PC-3 (cell line): Measurements from ENCODE around the gene SH3RF3. TPM values are rescaled to one million over a fixed set of nuclear protein-coding genes. Genes with fewer than 3 reads are reported as not detected.

Experiments used
- ATAC-seq: fragments of 200-7000 bp; cut with Tn5 transposase; 2 replicates; pipeline ENCODE4 v1.9.1; 2020; ENCODE audit warnings: mild to moderate bottlenecking, moderate library complexity
- BruUV-seq: library from RNA; stranded (reverse); fragments of 400-500 nt; replicated peaks from 2 replicates; lab custom pipeline; 2021; lab: Mats Ljungman, UMichigan
- CTCF ChIA-PET: fragments of 300-600 bp; sonication (Branson Sonifier 250); formaldehyde crosslinking; loops from one replicate; lab custom pipeline; 2022; ENCODE audit warnings: antibody characterized with exemption; lab: Charles Lee
- POLR2A ChIA-PET: fragments of 300-600 bp; sonication (Branson Sonifier 250); formaldehyde crosslinking; loops from one replicate; lab custom pipeline; 2022; ENCODE audit warnings: antibody characterized with exemption; ENCODE audit not compliant: unreplicated experiment; lab: Charles Lee
- DNase-seq: peaks from one replicate; pipeline ENCODE4 v3.0.0-alpha.2; 2015
- H2AFZ ChIP-seq: fragments of 300-600 bp; sonication (generic); 2 replicates; pipeline ENCODE4 v1.6.0; 2016; ENCODE audit warnings: antibody characterized with exemption, low read length
- H3F3A ChIP-seq: fragments of 300-600 bp; sonication (generic); one replicate; pipeline ENCODE4 v1.6.0; 2017; ENCODE audit warnings: antibody characterized with exemption, low read length, control low read depth, mild to moderate bottlenecking; ENCODE audit not compliant: unreplicated experiment
- H3K27ac ChIP-seq: fragments of 300-600 bp; sonication (generic); 2 replicates; pipeline ENCODE4 v1.5.1; 2016; ENCODE audit warnings: mild to moderate bottlenecking, low read length
- H3K27me3 ChIP-seq: fragments of 300-600 bp; sonication (generic); 2 replicates; pipeline ENCODE4 v1.6.1; 2016; ENCODE audit warnings: low read length, mixed read lengths
- H3K36me3 ChIP-seq: fragments of 300-600 bp; sonication (generic); 2 replicates; pipeline ENCODE4 v1.6.1; 2016; ENCODE audit warnings: low read depth, mixed run types, low read length, mixed read lengths
- H3K4me1 ChIP-seq: fragments of 300-600 bp; sonication (generic); 2 replicates; pipeline ENCODE4 v1.5.1; 2016; ENCODE audit warnings: low read length; ENCODE audit not compliant: insufficient read depth
- H3K4me2 ChIP-seq: fragments of 300-600 bp; sonication (generic); 2 replicates; pipeline ENCODE4 v1.6.0; 2016; ENCODE audit warnings: low read length
- H3K4me3 ChIP-seq: fragments of 300-600 bp; sonication (generic); 2 replicates; pipeline ENCODE4 v1.5.1; 2016; ENCODE audit warnings: mild to moderate bottlenecking, low read length, mixed read lengths
- H3K79me2 ChIP-seq: fragments of 300-600 bp; sonication (generic); 2 replicates; pipeline ENCODE4 v1.6.1; 2017; ENCODE audit warnings: low read length, mixed read lengths
- H3K9ac ChIP-seq: fragments of 300-600 bp; sonication (generic); 2 replicates; pipeline ENCODE4 v1.6.0; 2016; ENCODE audit warnings: mild to moderate bottlenecking, low read length
- H3K9me2 ChIP-seq: fragments of 300-600 bp; sonication (generic); replicated peaks from 2 replicates; pipeline ENCODE4 v1.6.1; 2016; ENCODE audit warnings: mixed run types, low read length, mixed read lengths
- H3K9me3 ChIP-seq: fragments of 300-600 bp; sonication (generic); 2 replicates; pipeline ENCODE4 v1.6.1; 2016; ENCODE audit warnings: low read length, mixed read lengths
- H4K20me1 ChIP-seq: fragments of 300-600 bp; sonication (generic); 2 replicates; pipeline ENCODE4 v1.6.1; 2016; ENCODE audit warnings: low read length, mixed read lengths
- CTCF ChIP-seq: fragments of 300-600 bp; sonication (generic); conservative IDR thresholded peaks from 2 replicates; pipeline ENCODE4 v1.5.1; 2017; ENCODE audit warnings: antibody characterized with exemption, low read depth, mild to moderate bottlenecking, low read length
- EZH2 ChIP-seq: fragments of 300-600 bp; sonication (generic); IDR thresholded peaks from one replicate; pipeline ENCODE4 v1.6.1; 2017; ENCODE audit warnings: antibody characterized with exemption, mild to moderate bottlenecking, low read length; ENCODE audit not compliant: unreplicated experiment
- EZH2phosphoT487 ChIP-seq: fragments of 300-600 bp; sonication (generic); IDR thresholded peaks from 2 replicates; pipeline ENCODE4 v1.6.1; 2018; ENCODE audit warnings: mild to moderate bottlenecking, antibody characterized with exemption, low read length, borderline replicate concordance
- intact Hi-C: fragments of 100-400 bp; cut with micrococcal nuclease; formaldehyde crosslinking; loops from 2 replicates; pipeline ENCODE4 v1.9.0; 2023
- total RNA-seq: library from RNA; depleted of rRNA; stranded (reverse); fragments of >200 nt; gene quantifications from 2 replicates; pipeline ENCODE4 v1.2.3, GENCODE V29; 2014

Gene SH3RF3
- total RNA-seq, 1 experiment from 2014 or later: 11.7 TPM

GRCh38 chr2:109387778-109388469 is 258.9 kb downstream of the SH3RF3 start:
- Histone ChIP-seq H2AFZ (no peak overlapping the region), H3K9me2 (no peaks in the 10 kb centered on the region), H3K4me1 (peaks cover 4% of the 10 kb centered on the region; the same call in 1 of the 2 replicates), H3K9me3 (no peaks in the 10 kb centered on the region), H3K79me2 (no peaks in the 10 kb centered on the region), H4K20me1 (no peaks in the 10 kb centered on the region), H3K36me3 (no peaks in the 10 kb centered on the region), H3K27me3 (no peaks in the 10 kb centered on the region), H3K9ac (no peak overlapping the region), H3K4me3 (no peak overlapping the region), H3F3A (no peaks in the 10 kb centered on the region), H3K27ac (no peak overlapping the region), H3K4me2 (no peak overlapping the region)
- intact Hi-C loops: no loop called here
- TF ChIP-seq EZH2phosphoT487 (no peak), EZH2 (no peak), CTCF (no peak)
- no TSS peak for BruUV-seq
- ChIA-PET CTCF (no interaction called here), POLR2A (no interaction called here)
- no peak for ATAC-seq
- no peak for DNase-seq

- Histone ChIP-seq H3F3A (no peaks in the 10 kb centered on the region), H3K79me2 (no peaks in the 10 kb centered on the region), H3K9me3 (no peaks in the 10 kb centered on the region), H3K4me2 (no peak overlapping the region), H2AFZ (no peak overlapping the region), H3K36me3 (no peaks in the 10 kb centered on the region), H3K27me3 (no peaks in the 10 kb centered on the region), H3K9ac (no peak overlapping the region), H3K4me3 (no peak overlapping the region), H3K4me1 (no peaks in the 10 kb centered on the region), H3K27ac (no peak overlapping the region), H4K20me1 (no peaks in the 10 kb centered on the region), H3K9me2 (no peaks in the 10 kb centered on the region)
- POLR2A ChIA-PET: no interaction called here
- CTCF ChIA-PET: no interaction called here
- no peak for DNase-seq
- BruUV-seq: no TSS peak
- intact Hi-C loops: no loop called here
- no peak for TF ChIP-seq EZH2phosphoT487
- TF ChIP-seq CTCF: no peak
- no peak for TF ChIP-seq EZH2
- ATAC-seq: no peak
These were observed 262.2 kb downstream of the SH3RF3 start for GRCh38 chr2:109391243-109391642.

DNA sequence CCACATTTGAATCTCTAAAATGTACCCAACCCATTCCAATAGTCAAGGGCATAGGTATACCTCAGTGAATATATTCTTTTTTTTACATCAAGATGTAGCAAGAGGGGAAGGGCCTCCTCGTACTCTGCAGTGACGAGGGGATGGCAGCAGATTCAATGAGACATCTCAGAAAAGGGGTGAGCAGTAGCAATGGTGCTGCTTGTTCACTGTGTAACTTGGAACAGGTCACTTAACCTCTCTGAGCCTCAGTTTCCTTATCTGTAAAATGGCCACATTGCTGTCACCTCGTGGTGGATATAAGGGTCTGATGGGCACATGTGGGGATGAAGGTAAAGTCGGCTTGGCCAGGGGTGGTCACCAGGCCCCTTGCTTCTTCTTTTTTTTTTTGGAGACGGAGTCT is 263.1 kb downstream of the SH3RF3 start:
- Histone ChIP-seq H3K4me2 (no peak overlapping the region), H3K36me3 (no peaks in the 10 kb centered on the region), H3K27me3 (no peaks in the 10 kb centered on the region), H3K9me3 (no peaks in the 10 kb centered on the region), H3K79me2 (no peaks in the 10 kb centered on the region), H3F3A (no peaks in the 10 kb centered on the region), H3K27ac (no peak overlapping the region), H3K4me3 (no peak overlapping the region), H4K20me1 (no peaks in the 10 kb centered on the region), H3K9ac (no peak overlapping the region), H3K4me1 (peaks cover 3% of the 10 kb centered on the region; the same call in 1 of the 2 replicates), H2AFZ (no peak overlapping the region), H3K9me2 (no peaks in the 10 kb centered on the region)
- DNase-seq (no peak), ATAC-seq (no peak)
- intact Hi-C loops: no loop called here
- no TSS peak for BruUV-seq
- ChIA-PET POLR2A (no interaction called here), CTCF (no interaction called here)
- TF ChIP-seq EZH2: no peak
- TF ChIP-seq EZH2phosphoT487: no peak
- TF ChIP-seq CTCF: no peak
